NCI-H526 treated with DMSO at 0.1 percent for 48 hours (cell line): Measurements from ENCODE around the gene CD302.
"Not testable (repeated sequence)": the region's sequence is repeated elsewhere in the genome, so short reads cannot be mapped to it uniquely, and the experiment has no call there.

Experiments
- DNase-seq: peaks from one replicate; lab custom pipeline; 2025; lab: John Stamatoyannopoulos, UW

The CD302 gene, protein sequence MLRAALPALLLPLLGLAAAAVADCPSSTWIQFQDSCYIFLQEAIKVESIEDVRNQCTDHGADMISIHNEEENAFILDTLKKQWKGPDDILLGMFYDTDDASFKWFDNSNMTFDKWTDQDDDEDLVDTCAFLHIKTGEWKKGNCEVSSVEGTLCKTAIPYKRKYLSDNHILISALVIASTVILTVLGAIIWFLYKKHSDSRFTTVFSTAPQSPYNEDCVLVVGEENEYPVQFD

DNA sequence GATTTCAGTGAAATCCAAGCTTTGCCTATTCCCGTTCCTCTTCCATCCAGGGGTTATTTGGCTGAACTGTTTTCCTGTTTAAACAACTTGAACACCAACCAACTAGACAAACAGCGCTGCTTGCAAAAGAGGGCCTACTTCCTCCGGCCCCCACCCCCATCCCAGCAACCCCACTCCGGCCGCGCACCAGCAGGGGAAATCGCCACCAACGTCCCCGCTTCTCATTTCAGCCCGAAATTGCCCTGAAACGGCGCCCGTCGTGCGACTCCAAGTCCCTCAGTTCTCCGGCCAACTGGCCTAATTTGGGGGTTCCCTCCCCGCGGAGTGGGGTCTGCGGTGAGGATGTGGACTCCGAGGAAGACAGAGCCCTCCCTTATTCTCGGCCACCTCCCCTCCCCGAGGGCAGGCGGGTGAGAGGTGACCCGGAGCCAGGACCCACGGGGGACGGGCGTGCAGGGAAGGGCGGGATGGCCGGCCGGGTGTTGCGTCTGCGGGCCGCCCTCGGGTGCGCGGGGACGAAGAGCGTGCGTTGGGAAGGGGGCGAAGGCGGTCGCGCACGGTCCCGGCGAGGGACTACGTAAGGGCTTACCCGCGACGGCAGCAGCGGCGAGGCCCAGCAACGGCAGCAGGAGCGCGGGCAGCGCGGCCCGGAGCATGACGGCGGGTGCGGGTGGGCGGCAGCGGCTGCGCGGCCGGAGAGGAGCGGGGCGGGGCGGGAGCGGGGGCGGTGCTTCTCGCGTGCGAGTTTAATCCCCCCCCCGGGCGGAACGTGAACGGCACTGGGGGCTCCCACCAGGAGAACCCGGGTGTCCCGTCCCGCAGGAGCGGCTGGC, at the start of gene CD302:
Gene CD302 (minus strand): TSS at position 666 of the 833 bp plus-strand sequence. CDS start 10 bp downstream, at position 656.
- no peak for DNase-seq

DNA sequence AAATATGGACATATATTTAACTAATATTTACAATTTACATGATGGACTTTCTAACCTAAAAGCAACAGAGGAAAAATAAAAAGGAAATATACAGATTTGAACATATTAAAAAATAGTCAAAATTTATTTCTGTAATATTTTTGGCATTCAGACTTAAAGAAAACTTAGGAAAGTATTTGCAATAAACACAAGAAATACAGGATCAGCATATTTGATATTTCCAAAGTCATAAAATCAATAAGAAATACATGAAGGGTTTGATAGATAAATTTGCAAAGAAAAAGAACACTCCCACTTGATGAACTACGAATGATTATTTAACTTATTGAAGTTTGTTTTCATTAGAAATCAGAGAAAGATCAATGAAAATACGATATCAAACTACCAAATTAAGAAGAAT, 48.6 kb upstream of the CD302 start:
- no peak for DNase-seq

GRCh38 chr2:159840616-159841015, 42.6 kb upstream of the CD302 start:
- no peak for DNase-seq

- DNase-seq = no peak
Measured at GRCh38 chr2:159832858-159833257, 34.9 kb upstream of the CD302 start.

- DNase-seq = no peak
Measured at GRCh38 chr2:159832026-159832425, 34.0 kb upstream of the CD302 start.

DNA sequence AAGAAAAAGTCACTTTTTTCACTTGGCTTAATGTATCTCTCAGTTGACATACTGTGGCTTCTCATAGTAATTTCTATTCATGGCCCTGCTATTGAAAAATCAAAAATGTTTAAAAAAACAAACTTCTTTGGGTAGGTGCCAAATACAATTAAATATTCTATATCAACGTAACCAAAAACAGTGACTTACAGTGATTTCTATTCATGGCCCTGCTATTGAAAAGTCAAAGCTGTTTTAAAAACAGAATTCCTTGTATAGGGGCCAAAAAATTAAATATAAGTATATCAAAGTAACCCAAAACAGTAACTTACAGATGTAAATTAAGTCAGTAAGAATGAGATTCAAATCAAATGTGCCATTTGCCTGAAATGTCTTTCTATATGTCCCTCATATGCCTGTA, 31.4 kb upstream of the CD302 start:
- DNase-seq = no peak

DNA sequence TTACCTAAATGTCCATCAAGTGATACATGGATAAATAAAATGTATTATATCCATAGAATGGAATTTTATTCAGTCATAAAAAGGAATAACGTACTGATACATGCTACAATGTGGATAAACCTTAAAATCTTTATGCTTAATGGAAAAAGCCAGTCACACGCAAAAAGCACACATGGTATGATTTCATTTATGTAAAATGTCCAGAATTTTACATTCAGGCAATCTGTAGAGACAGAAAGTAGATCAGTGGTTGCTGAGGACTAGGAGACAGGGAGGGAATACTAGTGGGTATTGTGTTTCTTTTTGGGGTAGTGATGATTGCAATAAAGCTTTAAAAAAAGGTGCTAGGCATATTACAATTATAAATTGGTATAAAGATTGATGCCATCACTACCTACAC, 30.7 kb upstream of the CD302 start:
- DNase-seq = no peak

DNA sequence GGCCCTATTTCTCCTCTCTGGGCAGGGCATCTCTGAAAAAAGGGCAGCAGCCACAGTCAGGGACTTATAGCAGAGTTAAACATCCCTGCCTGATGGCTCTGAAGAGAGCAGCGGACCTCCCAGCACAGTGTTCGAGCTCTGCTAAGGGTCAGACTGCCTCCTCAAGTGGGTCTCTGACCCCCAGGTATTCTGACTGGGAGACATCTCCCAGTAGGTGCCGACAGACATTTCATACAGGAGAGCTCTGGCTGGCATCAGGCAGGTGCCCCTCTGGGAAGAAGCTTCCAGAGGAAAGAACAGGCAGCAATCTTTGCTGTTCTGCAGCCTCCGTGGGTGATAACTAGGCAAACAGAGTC, 24.4 kb upstream of the CD302 start:
- DNase-seq = not testable (repeated sequence)

DNA sequence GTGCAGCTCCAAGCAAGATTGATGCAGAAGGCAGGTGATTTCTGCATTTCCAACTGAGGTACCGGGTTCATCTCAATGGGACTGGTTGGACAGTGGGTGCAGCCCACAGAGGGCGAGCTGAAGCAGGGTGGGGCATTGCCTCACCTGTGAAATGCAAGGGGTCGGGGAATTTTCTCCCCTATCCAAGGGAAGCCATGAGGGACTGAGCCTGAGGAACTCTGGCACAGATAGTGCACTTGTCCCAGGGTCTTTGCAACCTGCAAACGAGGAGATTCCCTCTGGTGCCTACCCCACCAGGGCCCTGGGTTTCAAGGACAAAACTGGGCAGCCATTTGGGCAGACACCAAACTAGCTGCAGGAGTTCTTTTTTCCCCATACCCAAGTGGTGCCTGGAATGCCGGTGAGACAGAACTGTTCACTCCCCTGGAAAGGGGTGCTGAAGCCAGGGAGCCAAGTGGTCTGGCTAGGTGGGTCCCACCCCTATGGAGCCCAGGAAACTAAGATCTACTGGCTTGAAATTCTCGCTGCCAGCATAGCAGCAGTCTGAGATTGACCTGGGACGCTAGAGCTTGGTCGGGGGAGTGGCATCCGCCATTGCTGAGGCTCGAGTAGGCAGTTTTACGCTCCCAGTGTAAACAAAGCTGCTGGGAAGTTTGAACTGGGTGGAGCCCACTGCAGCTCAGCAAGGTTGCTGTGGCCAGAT, 23.9 kb upstream of the CD302 start:
- DNase-seq = not testable (repeated sequence)

GRCh38 chr2:159818940-159819339, 20.9 kb upstream of the CD302 start:
- no peak for DNase-seq

DNA sequence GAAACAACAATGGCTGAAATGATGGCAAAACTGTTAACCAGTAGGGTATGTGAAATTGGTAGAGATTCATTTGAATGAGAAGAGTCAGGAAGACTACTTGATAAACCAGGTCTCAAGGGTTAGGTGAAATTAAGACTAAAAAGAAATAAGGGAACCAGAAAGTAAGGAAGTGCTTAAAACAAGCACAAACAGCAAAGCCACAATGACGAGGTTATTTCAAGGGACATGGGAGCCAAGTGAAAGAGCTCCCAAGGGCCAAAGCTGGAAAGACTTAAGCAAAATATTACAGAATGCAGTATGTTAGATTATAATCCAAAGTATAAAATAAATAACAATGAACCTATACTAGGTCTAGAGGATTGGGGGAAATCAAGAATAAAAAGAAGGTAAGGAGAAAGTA, 19.3 kb upstream of the CD302 start:
- no peak for DNase-seq

DNA sequence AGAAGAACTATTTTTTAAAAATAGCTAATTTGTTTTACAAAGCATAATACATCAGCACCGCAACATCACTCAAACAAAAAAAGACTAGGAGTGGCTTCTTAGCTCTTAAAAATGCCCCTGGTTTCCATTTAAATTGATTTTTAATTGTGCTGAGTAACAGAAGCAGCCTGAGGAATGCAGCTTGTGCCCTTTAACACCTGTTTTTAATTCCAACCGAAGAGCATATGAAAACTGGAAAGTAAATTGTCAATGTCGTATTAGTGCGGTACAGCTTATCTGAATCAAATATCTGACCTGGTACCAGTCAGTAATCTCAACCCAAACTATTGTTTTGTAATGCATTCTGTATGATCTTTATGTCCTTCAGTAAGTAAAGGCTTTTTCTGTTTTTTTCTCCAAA, 13.2 kb upstream of the CD302 start:
- no peak for DNase-seq

GRCh38 chr2:159808032-159808425, 10.0 kb upstream of the CD302 start:
- DNase-seq = no peak

- peak; percentile 7 for DNase-seq
Measured at GRCh38 chr2:159807183-159808031, 9.4 kb upstream of the CD302 start.

DNA sequence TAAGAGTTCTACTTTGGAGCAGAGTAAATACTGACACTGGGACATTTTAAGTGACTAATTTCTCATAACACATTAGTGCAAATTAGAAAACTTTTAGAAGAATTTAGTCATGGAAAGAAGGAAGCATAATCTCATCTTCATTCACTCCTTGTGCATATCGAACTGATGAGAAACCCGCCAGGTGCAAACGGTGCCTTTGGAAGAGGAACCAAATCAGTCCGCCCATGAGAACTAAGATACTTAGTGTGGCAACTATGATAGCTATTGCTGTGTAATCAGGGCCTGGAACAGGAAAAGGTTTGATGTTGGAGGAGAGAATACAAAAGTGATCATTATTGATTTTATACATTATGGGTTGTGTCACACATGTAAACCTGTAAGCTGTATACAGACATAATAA, 6.9 kb upstream of the CD302 start:
- no peak for DNase-seq

- DNase-seq = no peak
Measured at GRCh38 chr2:159803235-159803962, 5.4 kb upstream of the CD302 start.

DNA sequence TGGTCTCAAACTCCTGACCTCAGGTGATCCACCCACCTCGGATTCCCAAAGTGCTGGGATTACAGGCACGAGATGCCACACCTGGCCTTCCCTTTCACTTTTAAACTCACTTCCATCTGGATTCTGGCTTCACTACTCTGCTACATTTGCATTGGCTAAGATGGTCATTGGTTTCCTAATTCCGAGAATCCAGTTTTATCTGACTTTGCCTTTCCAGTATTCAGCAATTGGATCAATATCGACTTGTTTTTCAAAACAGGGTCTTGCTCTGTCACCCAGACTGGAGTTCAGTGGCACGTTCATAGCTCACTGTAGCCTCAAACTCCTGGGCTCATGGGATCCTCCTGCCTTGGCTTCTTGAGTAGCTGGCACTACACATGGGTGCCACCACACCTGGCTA, 4.7 kb upstream of the CD302 start:
- no peak for DNase-seq

- DNase-seq = no peak
Measured at GRCh38 chr2:159799833-159800232, 1.8 kb upstream of the CD302 start.

DNA sequence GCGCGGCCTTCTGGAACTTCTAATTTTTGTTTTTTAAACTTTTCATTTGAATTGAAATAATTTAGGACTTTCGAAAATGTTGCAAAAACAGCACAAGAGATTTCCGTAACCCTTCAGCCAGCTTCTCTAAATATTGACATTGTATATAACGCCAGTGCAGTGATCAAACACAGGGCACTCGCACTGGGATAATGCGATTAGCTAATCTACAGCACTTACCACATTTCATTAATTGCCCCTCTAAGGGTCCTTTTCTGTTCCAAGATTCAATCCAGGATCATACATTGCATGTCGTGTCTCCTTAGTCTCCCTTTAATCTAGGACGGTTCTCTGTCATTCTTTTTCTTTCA, 343 bp upstream of the CD302 start:
- DNase-seq = no peak

GRCh38 chr2:159797225-159797542, 824 bp downstream of the CD302 start:
- no peak for DNase-seq

GRCh38 chr2:159795841-159796690, 1.9 kb downstream of the CD302 start:
- DNase-seq = no peak
